GM19438 (cell line): ENCODE data around the gene PI4KB.

Experiments used
- ATAC-seq: cut with Tn5 transposase; IDR thresholded peaks from one replicate; pipeline ENCODE4 v1.9.1; 2021; ENCODE audit warnings: low read depth; ENCODE audit not compliant: unreplicated experiment

Gene PI4KB

GRCh38 chr1:151346769-151347522, 19.7 kb upstream of the PI4KB start, which contains the start of gene RFX5:
Gene RFX5, minus strand, starts transcription at chr1:151347252. Its CDS starts 932 bp downstream, at chr1:151346320.
- peak; percentile 95 for ATAC-seq

DNA sequence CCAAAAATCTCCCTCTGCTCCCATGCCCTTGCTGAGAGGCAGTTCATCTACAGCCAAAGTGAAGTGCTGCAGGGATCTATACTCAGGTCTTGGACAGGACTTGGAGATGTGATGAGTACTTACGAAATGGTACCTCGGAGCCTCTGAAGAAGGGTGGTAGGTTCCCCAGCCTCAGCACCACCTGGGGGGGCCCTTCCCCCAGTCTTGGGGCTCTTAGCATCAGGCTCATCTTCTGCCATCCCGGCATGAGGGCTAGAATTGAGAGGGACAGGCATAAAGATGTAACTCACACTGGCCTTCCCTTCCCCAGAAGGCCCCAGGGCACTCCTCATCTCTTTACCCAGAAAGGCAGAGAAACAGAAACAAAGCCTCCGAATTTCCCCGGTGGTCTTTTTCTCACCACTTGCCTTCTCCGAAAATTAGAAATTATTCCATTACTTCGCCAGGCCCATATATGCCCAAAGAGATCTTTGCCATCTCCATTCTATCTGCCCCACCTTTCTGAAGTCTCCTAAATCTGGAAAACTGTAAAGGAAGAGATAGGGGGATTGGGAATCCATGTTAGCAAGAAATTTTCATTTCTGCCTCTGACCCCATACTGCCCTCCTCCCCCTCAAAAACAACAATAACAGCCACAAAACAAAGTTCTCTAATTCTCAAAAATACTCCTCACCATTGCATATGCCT, 19.0 kb upstream of the PI4KB start:
- no peak for ATAC-seq

- ATAC-seq, result no peak
Measured at GRCh38 chr1:151344291-151344690, 17.1 kb upstream of the PI4KB start.

DNA sequence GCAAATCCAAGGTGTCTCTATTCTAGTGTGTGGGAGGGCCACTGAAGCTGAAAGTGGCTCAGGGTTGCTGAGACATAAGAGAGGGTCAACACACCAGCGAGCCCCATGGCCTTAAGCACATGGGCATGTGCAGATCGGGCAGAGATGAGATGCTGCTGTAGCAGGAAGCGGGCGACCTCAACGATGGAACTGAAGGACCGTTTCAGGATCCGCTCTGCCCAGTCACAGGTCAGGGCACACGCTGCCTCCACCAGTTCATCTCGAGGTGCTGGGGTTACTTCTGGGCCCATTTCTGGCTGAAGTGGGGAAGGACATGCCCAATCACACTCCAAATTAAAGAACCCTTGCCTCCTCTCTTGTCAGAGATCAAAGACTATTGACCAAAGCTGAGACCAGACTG, 16.4 kb upstream of the PI4KB start:
- ATAC-seq, result no peak

GRCh38 chr1:151342569-151342968, 15.4 kb upstream of the PI4KB start:
- no peak for ATAC-seq

DNA sequence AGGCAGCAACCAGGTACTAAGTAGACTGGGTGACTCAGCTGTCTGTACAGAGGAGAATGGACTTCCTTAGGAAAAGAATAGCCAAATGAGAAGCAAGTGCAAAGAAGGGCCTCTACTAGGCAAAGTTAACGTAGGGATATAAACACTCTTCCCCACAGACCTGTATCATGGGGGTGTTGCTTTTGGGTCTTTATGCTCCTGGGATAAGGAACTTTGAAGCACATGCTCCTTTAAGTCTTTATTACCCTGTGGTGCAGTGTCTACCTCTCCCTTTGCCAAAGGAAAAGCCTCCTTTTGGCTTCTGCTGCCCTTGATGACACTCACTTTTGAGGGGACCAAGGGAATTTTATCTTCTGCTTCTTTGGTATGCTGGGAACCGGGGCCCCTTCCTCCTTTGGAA, 14.8 kb upstream of the PI4KB start:
- no peak for ATAC-seq

- ATAC-seq, result no peak
Measured at GRCh38 chr1:151340870-151341754, 13.9 kb upstream of the PI4KB start.

DNA sequence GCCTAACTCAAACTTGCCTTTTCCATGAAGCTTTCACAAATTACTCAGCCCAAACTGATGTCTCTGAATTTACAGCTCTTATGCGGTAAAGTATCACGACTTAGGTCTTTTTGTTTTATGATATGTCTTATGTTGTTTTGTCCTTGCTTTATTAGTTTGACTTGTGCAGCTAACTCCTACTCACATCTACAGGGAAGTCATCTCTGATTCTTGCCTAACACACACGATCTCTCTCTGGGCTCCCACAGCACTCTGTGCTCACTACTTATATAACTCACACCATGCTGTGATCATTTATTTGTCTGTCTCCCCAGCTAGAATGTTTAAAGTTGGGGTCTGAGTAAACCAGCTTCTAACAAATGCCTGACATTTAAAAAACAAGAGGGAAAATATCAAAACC, 9.3 kb upstream of the PI4KB start:
- no peak for ATAC-seq

GRCh38 chr1:151334822-151335221, 7.6 kb upstream of the PI4KB start:
- no peak for ATAC-seq

- ATAC-seq, result peak; percentile 8
Measured at GRCh38 chr1:151327903-151328674, 873 bp upstream of the PI4KB start.

- peak; percentile 45 for ATAC-seq
Measured at GRCh38 chr1:151326619-151327222, 495 bp downstream of the PI4KB start.

- ATAC-seq, result no peak
Measured at GRCh38 chr1:151325646-151326429, 1.4 kb downstream of the PI4KB start.

DNA sequence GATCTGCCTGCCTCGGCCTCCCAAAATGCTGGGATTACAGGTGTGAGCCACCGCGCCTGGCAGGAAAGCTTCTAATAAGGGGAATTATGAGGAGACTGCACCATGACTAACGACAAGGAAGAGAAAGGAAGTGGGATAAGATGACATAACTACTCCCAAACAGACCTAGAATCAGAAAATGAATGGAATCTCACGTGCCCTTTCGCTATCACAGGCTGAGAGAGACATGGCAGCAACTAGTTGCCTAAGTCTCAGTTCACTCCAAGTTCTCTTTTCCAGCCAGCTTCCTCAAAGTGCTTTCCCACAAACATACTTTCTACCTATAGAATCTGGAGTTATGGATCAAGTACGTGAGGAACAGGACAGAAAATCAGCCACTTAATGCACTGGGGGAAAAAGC, 2.0 kb downstream of the PI4KB start:
- ATAC-seq, result no peak

DNA sequence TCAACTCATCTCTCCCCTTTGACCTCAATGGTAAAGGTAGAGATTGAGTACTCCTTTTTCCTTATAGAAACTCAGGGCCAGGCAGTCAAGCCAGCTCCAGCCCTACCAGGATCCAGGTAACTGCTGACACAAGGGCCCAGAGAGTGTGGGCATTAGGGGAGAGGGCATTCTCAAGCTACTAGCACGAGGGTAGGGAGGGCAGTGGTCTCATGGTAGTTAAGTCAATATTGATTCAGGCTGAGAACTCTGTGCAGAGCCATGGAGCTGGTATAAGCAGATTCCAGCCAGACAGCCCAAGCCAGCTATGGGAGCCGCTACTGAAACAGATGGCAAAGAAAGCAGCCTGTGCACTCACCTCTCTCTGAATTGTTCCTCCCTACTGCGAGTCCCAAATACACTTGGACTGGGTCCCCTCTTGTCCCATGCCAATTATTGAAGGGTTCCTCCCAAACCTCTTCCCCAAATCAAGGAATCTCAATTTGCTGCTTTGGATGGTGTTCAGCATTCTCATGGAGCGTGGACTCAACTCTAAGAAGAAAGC, 2.8 kb downstream of the PI4KB start:
- no peak for ATAC-seq

DNA sequence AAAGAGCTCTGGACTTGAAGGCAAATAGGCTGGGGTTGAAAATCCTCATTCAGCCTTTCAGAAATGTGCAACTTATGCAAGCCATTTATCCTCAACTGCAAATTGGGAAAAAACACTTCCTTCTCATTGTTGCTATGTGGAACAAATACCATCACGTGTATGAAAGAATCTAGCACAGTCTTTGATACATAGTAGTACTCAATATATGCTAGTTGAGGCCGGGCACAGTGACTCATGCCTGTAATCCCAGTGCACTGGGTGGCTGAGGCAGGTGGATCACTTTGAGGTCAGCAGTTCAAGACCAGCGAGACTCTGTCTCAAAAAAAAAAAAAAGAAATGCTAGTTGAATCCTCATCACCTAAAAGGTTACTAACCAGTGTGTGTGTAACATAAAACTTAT, 8.2 kb downstream of the PI4KB start:
- ATAC-seq, result no peak

DNA sequence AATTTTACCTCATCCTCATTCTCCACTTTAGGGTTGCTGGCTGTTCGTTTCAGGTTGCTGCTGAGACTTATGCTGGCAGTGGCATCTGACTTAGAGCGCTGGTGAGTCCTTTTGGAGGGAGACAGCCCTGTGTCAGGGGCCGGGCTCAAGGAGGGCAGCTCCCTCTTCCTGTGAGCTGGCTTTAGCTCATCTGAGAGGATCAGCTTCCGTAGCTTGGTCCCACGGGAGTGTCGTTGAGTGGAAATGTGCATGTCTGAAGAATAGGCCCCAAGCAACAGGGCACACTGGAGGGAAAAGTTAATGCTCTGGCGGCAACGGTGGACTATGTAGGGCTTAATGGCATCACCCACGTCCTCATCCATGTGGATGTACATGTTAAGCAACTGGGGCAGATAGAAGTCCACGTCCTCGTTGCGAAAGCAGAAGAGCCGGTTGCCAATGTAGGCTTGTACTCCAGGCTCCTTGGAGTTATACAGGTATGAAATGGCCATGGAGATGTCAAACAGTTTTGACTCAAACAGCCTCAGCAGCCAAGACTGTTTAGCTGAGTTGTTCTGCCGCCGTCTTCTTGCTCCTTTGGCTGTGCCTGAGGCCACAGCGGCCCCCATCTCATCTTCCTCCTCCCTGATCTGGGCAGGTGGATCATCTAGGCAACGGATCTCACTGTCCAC, 11.5 kb downstream of the PI4KB start:
- no peak for ATAC-seq

DNA sequence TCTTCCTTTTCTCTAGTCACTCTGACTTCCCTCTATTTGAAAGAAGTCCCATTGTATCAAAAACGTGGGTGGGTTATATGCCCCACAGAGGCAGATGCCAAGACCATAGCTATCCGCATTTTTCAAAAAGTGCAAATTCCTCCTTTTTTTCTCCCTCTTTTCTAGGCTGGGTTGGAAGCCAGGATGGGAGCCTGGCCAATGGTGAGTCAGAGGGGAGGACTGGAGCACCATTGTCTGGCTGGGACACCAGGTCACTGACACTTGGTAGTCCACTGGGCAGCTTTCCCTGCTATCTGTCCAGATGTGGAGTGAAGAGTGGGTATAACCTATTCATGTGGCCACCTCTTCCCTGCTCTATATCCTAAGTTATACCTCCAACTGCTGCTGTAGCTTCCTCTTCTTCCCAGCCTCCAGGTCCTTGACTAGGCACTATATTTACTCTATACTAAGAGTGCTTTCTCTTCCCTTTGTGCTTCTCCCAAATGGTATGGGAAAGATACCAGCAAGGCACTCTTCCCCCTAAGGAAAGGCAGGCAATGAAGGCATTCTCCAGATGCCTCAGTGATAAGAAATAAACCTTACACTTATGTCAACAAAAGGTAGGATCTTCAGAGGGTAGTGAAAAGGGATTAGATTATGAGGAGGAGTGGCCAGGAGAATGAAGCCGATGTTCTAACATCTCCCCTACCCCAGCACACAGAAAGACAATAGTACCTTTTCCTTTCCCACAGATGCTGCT, 12.9 kb downstream of the PI4KB start:
- ATAC-seq, result no peak

GRCh38 chr1:151313501-151313900, 13.7 kb downstream of the PI4KB start:
- ATAC-seq, result no peak
